ENCODE measurements around the gene L3MBTL2. TPM values are rescaled to one million over a fixed set of nuclear protein-coding genes. Genes with fewer than 3 reads are reported as not detected.
"Not testable (repeated sequence)": the region's sequence is repeated elsewhere in the genome, so short reads cannot be mapped to it uniquely, and the experiment has no call there.

Gene L3MBTL2
- total RNA-seq: 12.0 TPM

DNA sequence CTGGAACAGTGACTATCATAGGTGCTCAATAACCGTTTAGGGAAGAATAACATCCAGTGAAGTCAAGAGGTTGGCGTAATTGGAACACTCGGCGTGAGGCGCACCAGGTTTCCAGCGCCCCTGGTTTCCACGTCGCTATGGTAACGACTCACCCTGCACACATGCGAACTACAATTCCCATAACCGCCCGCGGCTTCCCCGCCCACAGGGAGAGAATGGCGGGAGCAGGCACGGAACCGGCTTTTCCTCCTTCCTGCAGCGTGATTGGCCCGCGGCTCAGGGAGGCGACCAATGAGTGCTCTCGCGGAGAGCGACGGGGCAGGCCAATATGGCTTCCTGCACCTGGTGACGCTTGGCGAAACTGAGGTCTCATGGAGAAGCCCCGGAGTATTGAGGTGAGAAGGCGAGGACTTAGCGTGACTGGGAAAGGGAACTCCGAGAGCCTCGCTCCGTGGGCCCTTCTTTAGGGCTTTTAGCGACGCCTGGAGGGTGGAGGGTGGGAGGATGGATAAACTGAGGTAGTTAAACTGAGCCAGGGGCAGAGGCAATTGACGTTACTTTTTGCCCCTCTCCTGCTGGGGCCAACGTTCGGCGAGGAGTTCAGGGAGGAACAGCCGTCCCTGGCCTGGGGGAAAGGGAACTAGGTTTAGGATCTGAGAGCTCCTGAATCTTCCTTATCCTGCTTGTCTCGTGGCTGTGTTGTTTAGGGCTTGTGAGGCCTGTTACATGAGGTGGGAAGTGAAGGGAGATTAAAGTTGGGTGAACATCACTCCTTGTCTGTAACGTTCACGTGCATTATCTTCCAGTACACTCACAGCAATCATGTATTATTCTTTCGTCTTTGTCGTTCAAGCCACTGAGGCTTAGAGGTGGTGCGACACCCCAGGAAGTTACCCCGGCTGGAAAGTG is at the start of gene L3MBTL2:
L3MBTL2 (plus strand) TSS at position 321 of the 909 bp plus-strand sequence; CDS start at position 372, 51 bp downstream.
- DNase-seq: peak; percentile 93

DNA sequence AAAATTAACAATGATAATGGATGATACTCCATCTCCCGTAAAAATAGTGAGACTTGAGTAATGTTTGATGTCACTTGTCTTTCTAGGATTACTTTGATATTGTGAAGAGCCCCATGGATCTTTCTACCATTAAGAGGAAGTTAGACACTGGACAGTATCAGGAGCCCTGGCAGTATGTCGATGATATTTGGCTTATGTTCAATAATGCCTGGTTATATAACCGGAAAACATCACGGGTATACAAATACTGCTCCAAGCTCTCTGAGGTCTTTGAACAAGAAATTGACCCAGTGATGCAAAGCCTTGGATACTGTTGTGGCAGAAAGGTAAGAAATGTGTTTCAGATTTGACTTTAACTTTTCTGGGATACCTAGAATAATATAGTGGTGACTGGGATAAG is 48.0 kb upstream of the L3MBTL2 start:
- DNase-seq: no peak

DNA sequence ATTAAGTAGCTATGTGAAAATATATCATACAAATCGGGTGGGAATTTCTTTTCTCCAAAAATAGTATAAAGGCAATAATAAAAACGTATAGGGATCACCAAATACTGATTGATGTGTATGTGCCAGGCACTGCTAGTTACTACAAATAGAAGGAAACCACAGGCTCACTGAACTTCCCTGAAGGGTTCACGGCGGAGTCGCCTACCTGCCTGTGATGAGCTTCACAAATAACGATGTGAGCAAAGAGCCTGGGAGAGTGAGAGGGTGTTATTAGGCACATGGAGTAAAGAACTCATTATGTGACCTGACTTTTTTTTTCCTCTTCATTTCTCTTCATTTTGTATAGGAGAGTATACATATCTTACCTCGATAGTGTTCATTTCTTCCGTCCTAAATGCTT is 36.0 kb upstream of the L3MBTL2 start:
- no peak for DNase-seq

DNA sequence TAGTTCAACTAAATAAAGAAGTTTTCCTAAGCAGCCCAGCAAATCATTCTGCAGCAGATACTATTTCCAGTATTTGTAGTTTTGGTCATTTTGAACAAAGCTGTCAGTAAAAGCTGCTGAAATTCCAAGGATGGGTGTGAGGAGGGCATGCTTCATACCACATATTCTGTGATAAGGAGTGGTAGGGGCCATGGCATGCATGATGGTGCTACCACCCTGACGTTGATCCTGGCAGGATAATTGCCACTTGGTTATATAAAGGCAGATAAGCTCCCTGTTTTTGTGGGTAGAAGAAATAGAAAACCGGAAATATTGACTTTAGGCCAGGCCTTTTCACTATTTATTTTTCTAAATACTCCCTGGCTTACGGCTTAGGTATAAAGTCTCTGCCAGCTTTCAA is 33.1 kb upstream of the L3MBTL2 start:
- DNase-seq: no peak

DNA sequence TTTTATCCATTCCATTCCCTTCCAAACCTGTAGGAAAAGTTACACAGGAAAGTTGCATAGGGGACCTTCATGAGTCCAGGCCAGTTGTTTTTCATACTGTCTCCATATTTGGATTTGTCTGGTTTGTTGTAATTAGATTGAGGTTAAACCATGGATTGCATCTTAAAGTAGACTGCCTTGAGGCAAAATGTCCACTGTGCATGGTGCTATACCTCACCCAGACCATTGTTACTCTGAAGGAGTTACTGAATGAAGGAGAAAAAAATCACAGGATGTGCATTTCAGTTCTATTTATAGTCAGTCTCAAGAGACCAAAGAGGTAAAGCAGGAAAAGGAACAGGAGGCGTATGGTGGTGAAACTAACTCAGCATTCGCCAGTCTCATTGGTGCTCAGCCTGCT is 29.6 kb upstream of the L3MBTL2 start:
- no peak for DNase-seq

DNA sequence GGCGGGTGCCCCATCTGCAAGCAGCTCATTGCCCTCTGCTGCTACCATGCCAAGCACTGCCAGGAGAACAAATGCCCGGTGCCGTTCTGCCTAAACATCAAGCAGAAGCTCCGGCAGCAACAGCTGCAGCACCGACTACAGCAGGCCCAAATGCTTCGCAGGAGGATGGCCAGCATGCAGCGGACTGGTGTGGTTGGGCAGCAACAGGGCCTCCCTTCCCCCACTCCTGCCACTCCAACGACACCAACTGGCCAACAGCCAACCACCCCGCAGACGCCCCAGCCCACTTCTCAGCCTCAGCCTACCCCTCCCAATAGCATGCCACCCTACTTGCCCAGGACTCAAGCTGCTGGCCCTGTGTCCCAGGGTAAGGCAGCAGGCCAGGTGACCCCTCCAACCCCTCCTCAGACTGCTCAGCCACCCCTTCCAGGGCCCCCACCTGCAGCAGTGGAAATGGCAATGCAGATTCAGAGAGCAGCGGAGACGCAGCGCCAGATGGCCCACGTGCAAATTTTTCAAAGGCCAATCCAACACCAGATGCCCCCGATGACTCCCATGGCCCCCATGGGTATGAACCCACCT is 28.0 kb upstream of the L3MBTL2 start:
- DNase-seq: no peak

DNA sequence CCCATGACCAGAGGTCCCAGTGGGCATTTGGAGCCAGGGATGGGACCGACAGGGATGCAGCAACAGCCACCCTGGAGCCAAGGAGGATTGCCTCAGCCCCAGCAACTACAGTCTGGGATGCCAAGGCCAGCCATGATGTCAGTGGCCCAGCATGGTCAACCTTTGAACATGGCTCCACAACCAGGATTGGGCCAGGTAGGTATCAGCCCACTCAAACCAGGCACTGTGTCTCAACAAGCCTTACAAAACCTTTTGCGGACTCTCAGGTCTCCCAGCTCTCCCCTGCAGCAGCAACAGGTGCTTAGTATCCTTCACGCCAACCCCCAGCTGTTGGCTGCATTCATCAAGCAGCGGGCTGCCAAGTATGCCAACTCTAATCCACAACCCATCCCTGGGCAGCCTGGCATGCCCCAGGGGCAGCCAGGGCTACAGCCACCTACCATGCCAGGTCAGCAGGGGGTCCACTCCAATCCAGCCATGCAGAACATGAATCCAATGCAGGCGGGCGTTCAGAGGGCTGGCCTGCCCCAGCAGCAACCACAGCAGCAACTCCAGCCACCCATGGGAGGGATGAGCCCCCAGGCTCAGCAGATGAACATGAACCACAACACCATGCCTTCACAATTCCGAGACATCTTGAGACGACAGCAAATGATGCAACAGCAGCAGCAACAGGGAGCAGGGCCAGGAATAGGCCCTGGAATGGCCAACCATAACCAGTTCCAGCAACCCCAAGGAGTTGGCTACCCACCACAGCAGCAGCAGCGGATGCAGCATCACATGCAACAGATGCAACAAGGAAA is 27.3 kb upstream of the L3MBTL2 start:
- DNase-seq: no peak

DNA sequence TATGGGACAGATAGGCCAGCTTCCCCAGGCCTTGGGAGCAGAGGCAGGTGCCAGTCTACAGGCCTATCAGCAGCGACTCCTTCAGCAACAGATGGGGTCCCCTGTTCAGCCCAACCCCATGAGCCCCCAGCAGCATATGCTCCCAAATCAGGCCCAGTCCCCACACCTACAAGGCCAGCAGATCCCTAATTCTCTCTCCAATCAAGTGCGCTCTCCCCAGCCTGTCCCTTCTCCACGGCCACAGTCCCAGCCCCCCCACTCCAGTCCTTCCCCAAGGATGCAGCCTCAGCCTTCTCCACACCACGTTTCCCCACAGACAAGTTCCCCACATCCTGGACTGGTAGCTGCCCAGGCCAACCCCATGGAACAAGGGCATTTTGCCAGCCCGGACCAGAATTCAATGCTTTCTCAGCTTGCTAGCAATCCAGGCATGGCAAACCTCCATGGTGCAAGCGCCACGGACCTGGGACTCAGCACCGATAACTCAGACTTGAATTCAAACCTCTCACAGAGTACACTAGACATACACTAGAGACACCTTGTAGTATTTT is 26.6 kb upstream of the L3MBTL2 start:
- DNase-seq: no peak

DNA sequence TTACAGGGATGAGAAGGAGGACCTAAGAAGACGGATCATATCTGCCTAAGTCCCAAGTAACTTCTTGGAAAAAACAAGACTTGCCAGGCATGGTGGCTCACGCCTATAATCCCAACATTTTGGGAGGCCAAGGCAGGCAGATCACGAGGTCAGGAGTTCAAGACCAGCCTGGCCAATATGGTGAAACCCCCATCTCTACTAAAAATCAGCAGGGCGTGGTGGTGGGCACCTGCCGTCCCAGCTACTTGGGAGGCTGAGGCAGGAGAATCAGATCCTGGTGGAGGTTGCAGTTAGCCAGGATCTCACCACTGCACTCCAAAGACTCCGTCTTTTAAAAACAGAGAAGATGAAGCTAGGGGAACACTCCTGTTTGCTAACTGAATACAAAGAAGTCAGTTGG is 24.8 kb upstream of the L3MBTL2 start:
- not testable (repeated sequence) for DNase-seq

DNA sequence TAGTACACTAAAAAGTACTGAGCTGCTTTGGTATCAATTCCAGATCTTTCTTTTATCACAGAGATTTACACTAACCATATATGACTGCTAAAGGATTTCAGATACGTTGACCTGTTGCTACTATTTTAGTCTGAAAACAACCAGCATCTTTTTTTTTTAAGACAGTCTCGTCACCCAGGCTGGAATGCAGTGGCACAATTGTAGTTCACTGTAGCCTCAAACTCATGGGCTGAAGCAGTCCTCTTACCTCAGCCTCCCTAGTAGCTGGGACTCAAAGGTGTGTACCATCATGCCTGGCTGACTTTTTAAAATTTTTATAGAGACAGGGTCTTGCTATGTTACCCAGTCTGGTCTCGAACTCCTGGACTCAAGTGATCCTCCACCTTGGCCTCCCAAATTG is 24.2 kb upstream of the L3MBTL2 start:
- no peak for DNase-seq

DNA sequence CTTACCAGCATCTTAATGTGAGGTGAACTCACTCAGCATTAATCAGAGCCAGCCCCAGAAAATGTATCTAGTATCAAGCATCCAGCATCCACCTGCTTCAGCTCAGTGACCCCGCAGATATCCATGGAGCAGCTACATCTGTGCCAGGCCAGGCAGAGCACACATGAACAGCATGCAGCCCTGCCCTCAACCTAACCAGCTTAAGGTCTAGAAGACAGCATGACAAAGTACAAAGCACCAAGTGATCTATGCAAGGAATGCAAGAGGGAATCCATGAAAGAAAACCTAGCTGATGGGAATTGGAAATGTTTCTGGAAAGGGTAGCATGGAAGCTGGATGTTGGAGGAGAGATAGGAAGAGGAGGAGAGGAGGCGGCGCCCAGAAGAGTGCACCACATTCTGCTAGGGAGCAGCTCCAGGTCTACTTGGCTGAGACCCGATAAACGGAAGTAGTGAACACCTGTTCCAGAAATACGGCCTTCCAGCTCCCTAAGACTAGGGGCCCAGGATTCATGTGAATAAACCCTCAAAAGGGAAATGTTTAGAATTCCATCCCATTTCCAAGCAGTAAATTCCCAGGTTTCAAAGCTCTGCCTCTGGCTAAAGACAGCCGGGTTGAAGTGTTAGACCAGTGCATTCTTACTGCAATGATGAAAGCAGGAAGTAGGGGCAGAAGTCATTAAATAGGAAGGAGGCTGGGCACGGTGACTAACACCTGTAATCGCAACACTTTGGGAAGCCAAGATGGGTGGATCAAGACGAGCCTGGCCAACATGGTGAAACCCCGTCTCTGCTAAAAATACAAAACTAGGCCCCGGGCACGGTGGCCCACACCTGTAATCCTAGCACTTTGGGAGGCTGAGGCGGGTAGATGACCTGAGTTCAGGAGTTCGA is 23.5 kb upstream of the L3MBTL2 start:
- DNase-seq: no peak

DNA sequence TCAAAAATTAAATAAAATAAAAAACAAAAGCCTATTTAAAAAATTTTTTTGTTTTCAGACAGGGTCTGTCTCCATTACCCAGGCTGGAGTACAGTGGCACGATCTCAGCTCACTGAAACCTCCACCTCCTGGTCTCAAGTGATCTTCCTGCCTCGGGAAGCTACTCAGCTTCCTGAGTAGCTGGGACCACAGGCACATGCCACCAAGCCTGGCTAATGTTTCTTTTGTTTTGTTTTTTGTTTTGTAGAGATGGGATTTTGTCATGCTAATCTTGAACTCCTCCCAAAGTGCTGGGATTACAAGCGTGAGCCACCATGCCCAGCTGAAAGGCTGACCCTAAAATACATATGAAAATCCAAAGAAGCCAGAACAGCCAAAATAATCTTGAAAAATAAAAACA is 20.4 kb upstream of the L3MBTL2 start:
- no peak for DNase-seq

DNA sequence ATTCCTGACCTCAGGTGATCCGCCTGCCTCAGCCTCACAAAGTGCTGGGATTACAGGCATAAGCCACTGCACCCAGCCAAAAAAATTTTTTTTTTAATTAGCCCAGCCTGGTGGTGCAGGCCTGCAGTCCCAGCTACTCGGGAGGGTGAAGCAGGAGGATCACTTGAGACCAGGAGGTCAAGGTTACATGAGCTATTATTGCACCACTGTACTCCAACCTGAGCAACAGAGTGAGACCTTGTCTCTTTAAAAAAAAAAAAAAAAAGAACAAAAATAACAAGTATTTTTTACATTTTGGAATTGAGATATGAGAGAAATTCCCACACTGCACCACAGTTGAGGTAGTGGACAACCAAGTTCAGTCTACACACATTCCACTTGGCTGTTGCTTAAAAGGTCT is 13.6 kb upstream of the L3MBTL2 start:
- DNase-seq: no peak

DNA sequence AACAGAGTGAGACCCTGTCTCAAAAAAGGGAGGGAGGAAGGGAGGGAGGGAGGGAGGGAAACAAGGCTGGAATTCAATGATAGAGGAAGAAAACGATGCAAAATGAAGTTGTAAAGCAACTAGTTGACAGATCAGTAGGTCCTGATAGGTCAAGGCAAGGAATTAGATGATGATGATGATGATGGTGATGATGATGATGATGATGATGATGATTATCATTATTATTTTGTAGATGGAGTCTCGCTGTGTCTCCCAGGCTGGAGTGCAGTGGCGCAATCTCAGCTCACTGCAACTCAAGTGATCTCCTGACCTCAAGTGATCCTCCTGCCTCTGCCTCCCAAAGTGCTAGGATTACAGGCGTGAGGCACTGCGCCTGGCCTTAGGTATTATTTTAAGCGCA is 11.3 kb upstream of the L3MBTL2 start:
- no peak for DNase-seq

DNA sequence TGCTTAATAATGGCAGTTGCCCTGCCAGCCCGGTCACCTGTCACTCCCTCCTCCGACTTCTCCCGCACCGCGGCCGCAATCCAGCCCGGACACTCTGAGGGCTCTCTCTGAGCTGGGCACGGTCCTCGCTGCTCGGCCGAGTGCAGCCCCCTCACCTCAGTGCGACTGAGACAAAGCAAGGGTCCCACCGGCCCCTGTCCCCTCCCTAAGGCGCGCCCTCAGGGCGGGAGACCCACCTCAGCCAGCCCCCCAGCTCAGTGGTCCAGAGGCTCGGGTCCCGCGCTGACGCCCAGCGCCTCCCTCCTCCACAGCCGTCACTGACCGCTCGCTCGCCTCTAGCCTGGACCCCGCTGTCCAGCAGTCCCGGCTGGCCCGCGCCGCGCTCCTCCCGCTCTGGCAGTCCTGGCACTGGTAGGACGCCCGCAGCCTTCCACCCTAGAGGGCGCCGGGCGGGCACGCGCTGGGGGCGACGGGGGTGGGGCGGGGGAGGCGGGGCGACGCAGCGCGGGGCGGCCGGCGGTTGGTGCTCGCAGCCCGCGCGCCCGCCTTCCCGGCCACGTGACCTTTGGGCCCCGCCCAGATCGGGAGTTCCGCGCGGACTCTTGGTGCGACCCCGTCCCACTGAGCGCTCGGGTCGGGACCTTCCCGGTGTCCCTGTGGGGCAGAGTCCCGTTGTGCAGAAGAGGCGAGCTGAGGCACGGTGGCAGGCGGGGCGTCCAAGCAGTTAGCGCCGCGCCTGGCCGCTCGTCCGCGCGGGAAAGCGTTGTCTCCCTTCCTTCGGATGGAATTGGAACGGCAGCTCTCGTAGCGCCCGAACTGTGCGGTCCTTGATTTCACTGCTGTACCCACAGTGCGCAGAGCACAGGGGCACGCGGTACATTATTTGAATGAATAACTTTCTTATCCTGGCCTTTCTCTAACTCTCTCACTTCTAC is 7.8 kb upstream of the L3MBTL2 start:
- DNase-seq: peak; percentile 16

DNA sequence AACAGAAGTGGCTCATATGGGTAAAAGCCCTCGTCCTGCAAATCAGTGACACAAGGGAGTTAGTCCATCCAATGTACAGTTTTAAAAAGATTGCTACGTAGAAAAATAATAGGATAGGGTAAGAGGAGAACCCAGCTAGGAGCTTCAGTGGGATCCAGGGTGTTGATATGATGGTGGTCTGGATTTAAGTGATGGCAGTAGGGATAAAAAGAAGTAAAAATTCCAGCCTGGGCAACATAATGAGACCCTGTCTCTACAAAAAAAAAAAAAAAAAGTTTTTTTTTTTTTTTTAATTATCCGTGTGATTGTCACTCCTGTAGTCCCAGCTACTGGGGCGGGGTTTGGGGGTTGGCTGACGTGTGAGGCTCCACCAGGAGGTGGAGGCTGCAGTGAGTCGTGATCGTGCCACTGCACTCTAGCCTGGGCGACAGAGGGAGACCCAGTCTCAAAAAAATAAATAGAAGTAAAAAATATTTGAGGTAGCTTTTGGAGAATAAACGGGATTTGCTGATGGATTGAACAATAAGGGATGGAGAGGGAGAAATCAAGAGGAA is 7.0 kb upstream of the L3MBTL2 start:
- no peak for DNase-seq

DNA sequence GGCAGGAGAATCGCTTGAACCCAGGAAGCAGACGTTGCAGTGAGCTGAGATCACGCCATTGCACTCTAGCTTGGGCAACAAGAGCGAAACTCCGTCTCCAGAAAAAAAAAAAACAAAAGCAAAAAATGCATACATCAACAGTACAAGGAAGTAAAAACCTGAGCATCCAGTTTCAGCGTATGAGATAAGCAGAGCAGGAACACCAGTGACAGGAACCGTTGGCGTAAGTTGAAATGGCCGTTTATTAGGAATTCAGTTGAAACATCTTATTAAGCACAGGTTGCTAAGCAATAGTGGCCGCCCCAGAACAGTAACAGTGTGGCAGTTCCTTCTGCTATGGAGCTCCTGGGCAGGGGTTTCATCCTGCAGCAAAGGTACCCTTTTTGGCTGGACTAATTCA is 4.0 kb upstream of the L3MBTL2 start:
- no peak for DNase-seq

DNA sequence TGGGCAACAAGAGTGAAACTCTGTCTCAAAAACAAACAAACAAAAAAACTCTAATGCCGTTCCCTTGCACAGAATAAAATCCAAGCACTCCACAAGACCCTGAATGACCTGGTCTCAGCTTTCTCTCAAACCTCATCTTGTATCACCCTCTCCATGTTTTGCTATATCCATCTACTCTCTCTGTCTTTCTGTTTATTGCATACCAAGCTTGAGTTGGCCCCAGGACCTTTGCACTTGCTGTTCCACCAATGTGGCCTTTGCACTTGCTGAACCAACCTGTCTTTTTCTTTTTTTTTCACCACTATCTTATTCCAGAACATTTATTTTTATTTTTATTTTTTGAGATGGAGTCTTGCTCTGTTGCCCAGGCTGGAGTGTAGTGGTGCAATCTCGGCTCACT is 2.0 kb upstream of the L3MBTL2 start:
- no peak for DNase-seq

DNA sequence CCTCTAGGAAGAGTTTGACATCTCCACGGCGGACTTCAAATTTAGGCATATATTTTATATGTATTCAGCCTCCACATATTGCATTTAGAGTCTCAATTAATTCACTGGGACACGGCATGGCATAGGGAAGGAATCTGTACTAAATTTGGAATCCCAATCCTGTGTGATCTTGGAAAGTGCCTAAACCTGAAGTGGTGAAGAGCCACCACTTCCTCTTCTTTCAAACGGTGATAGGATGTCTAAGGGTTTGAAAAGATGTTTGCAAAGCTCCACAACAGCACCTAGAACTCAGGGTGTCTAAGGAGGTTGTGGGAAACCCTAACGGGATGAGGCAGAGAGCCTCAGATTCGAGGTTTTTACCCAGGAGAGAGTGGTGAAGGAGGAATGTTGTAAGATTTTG is 1.0 kb upstream of the L3MBTL2 start:
- DNase-seq: no peak

DNA sequence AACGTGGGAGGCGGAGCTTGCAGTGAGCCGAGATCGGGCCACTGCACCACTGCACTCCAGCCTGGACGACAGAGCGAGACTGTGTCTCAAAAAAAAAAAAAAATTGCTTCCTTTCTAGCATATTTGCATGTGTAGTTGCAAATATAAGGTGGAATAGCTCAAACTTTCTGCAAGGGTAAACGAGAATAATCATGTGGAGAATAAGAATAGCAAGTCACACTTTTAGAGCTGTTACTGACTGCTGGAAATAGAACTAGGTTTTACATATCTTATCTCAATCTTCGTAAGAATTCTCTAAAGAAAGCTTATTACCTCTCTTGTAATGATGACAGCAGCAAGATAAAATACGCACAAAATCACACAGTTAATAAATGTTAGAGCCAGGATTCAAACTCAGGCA is 1.6 kb downstream of the L3MBTL2 start:
- DNase-seq: no peak

Data from skin of body (tissue), 2 donors.